ENCODE data around the gene MPP1.

MPP1 gene

DNA sequence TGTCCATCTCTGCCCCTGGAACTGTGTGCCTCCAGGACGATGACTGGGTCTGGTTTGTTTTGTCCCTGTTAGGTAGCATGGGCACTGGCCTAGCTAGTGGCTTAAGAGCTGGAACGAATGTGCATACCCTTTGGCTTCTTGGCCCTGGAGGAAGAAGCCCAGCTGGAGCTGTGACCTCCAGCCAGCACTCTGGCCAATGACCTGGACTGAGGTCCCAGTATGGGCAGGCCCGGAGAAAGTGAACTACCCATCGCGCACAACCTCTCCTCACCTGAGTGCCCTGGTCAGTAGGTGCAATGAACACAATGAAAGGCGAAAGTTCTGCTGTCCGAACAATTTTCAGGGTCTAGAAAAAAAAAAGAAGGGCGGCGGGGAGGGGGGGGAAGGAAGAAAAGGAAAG is 24.3 kb downstream of the MPP1 start:
- Histone ChIP-seq H3K4me3 (ENCODE audit: low read length in 2 of 2) (no peak overlapping the region), H3K27me3 (ENCODE audit: control insufficient read depth in 3 of 3, insufficient read depth in 3 of 3, low read depth in 1 of 3, low read length in 3 of 3) (peaks cover 0 to 38% (median 0%) of the 10 kb centered on the region in 3 experiments), H3K9ac (ENCODE audit: low read depth, low read length, poor library complexity) (no peak overlapping the region), H3K14ac (ENCODE audit: low read length) (no peak overlapping the region), H2AK5ac (ENCODE audit: low read depth, low read length) (no peak overlapping the region), H3K4ac (ENCODE audit: low read length) (no peak overlapping the region), H3K18ac (ENCODE audit: low read length) (no peak overlapping the region), H3K36me3 (replicated peaks in 1 of 2; ENCODE audit: control insufficient read depth in 2 of 2, insufficient read depth in 2 of 2, low read length in 2 of 2) (peaks cover 9 to 19% of the 10 kb centered on the region in 2 donors), H3K4me1 (ENCODE audit: control insufficient read depth in 2 of 2, insufficient read depth in 1 of 2, low read depth in 1 of 2, low read length in 2 of 2) (no peaks in the 10 kb centered on the region), H2BK12ac (ENCODE audit: low read length) (no peak overlapping the region), H3K27ac (replicated peaks; ENCODE audit: low read length) (no peak overlapping the region), H2BK120ac (ENCODE audit: low read depth, low read length) (no peak overlapping the region), H3K79me1 (ENCODE audit: low read depth, low read length) (no peaks in the 10 kb centered on the region), H2BK15ac (ENCODE audit: low read length) (no peak overlapping the region), H3K23ac (ENCODE audit: low read depth, low read length, poor library complexity) (no peak overlapping the region), H2BK5ac (ENCODE audit: low read length) (no peak overlapping the region), H3K4me2 (ENCODE audit: insufficient read depth, low read length, poor library complexity, severe bottlenecking) (no peak overlapping the region), H3K9me3 (replicated peaks in 1 of 2; ENCODE audit: control insufficient read depth in 2 of 2, insufficient read depth in 1 of 2, low read depth in 1 of 2, low read length in 2 of 2) (no peaks in the 10 kb centered on the region), H4K8ac (ENCODE audit: low read depth, low read length) (no peak overlapping the region), H4K91ac (ENCODE audit: low read depth, low read length, poor library complexity) (no peak overlapping the region), H2AFZ (ENCODE audit: low read length) (no peak overlapping the region)
- no CpG with 5 or more reads among the region's 9 CpGs for WGBS, 2 donors (ENCODE audit: extremely low coverage in 2 of 2, insufficient read length in 2 of 2, insufficient replicate concordance in 1 of 2)
- DNase-seq (ENCODE audit: low spot score): no peak

DNA sequence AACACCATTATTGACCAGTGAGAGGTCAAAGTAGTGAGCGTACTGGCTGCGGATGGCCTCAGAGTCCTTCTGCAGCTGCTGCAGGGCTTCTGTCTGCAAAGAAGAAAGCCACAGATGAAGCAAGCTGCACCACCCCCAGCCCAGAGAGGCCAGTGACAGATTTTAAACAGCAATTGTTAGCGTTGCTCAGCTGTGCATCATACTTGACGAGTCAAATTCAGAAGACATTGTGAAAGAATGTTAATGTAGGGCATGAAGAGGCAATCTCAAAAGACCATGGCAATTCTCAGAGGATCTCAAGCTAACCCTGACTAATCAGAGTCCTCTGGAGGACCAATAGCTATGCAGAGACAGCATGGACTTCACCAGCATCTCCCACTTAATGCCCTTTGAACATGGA is 26.0 kb downstream of the MPP1 start:
- Histone ChIP-seq H3K23ac (ENCODE audit: low read depth, low read length, poor library complexity) (no peak overlapping the region), H4K8ac (ENCODE audit: low read depth, low read length) (no peak overlapping the region), H3K4me2 (ENCODE audit: insufficient read depth, low read length, poor library complexity, severe bottlenecking) (no peak overlapping the region), H3K14ac (ENCODE audit: low read length) (no peak overlapping the region), H3K36me3 (replicated peaks in 1 of 2; ENCODE audit: control insufficient read depth in 2 of 2, insufficient read depth in 2 of 2, low read length in 2 of 2) (peaks cover 23 to 36% of the 10 kb centered on the region in 2 donors), H3K27ac (replicated peaks; ENCODE audit: low read length) (no peak overlapping the region), H2BK12ac (ENCODE audit: low read length) (no peak overlapping the region), H3K4ac (ENCODE audit: low read length) (no peak overlapping the region), H2BK5ac (ENCODE audit: low read length) (no peak overlapping the region), H2AFZ (ENCODE audit: low read length) (no peak overlapping the region), H3K4me1 (ENCODE audit: control insufficient read depth in 2 of 2, insufficient read depth in 1 of 2, low read depth in 1 of 2, low read length in 2 of 2) (no peaks in the 10 kb centered on the region), H2BK120ac (ENCODE audit: low read depth, low read length) (no peak overlapping the region), H2AK5ac (ENCODE audit: low read depth, low read length) (no peak overlapping the region), H3K18ac (ENCODE audit: low read length) (no peak overlapping the region), H3K9me3 (replicated peaks in 1 of 2; ENCODE audit: control insufficient read depth in 2 of 2, insufficient read depth in 1 of 2, low read depth in 1 of 2, low read length in 2 of 2) (no peaks in the 10 kb centered on the region), H3K27me3 (ENCODE audit: control insufficient read depth in 3 of 3, insufficient read depth in 3 of 3, low read depth in 1 of 3, low read length in 3 of 3) (peaks cover 0 to 25% (median 0%) of the 10 kb centered on the region in 3 experiments), H3K9ac (ENCODE audit: low read depth, low read length, poor library complexity) (no peak overlapping the region), H3K4me3 (ENCODE audit: low read length in 2 of 2) (no peak overlapping the region), H2BK15ac (ENCODE audit: low read length) (no peak overlapping the region), H4K91ac (ENCODE audit: low read depth, low read length, poor library complexity) (no peak overlapping the region), H3K79me1 (ENCODE audit: low read depth, low read length) (peaks cover 1% of the 10 kb centered on the region)
- WGBS, 2 donors (ENCODE audit: extremely low coverage in 2 of 2, insufficient read length in 2 of 2, insufficient replicate concordance in 1 of 2): no CpG with 5 or more reads among the region's 4 CpGs
- no peak for DNase-seq (ENCODE audit: low spot score)

- DNase-seq (ENCODE audit: low spot score): no peak
- no CpG with 5 or more reads among the region's 2 CpGs for WGBS, 2 donors (ENCODE audit: extremely low coverage in 2 of 2, insufficient read length in 2 of 2, insufficient replicate concordance in 1 of 2)
Measured at GRCh38 chrX:154776753-154777152, 28.5 kb downstream of the MPP1 start.

DNA sequence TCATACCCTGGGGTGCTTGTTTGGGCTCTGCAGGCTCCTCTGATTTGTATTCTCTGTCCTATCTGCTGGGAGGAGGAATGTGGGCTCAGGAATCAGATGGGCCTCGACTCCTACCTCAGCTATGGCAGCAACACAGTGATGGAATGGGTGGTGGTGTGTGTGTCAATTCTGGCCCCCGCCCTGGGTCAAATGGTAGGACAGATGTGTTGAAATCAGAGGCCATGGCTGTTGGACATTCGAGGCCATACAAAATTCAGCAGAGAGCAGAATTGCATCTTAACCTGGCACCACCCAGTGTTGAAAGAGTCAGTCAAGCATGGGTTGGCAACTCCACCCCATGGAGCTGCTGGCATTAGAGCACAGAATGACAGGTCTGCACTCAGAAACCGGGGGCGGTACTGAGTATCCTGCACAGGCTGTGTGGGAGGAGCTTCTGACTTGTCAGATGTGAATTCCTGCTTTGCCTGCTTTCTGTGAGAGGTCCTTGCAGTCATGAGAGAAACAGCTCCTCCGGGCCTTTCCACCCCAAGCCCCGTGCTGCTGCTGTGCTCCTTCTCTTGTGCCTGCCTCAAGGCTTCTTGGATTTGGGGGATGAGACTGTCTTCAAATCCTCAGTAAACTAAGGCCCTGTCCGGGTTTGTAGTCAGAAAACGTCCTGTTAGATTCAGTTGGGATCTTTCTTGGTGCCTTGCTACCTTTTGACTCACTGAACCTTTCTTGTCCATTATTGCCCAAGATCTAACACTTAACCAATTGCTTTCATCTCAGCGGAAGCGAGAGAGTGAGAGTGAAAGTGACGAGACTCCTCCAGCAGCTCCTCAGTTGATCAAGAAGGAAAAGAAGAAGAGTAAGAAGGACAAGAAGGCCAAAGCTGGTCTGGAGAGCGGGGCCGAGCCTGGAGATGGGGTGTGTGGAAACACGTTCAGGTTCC is 29.6 kb downstream of the MPP1 start:
- no peak overlapping the region for H4K8ac ChIP-seq (ENCODE audit: low read depth, low read length)
- peaks cover 1% of the 10 kb centered on the region for H3K79me1 ChIP-seq (ENCODE audit: low read depth, low read length)
- no peak overlapping the region for H4K91ac ChIP-seq (ENCODE audit: low read depth, low read length, poor library complexity)
- WGBS, 2 donors (ENCODE audit: extremely low coverage in 2 of 2, insufficient read length in 2 of 2, insufficient replicate concordance in 1 of 2): no CpG with 5 or more reads among the region's 15 CpGs
- no peak overlapping the region for H2BK12ac ChIP-seq (ENCODE audit: low read length)
- DNase-seq (ENCODE audit: low spot score): no peak
- H3K14ac ChIP-seq (ENCODE audit: low read length): no peak overlapping the region
- peaks cover 0 to 2% (median 0%) of the 10 kb centered on the region in 3 experiments for H3K27me3 ChIP-seq (ENCODE audit: control insufficient read depth in 3 of 3, insufficient read depth in 3 of 3, low read depth in 1 of 3, low read length in 3 of 3)
- no peak overlapping the region for H3K27ac ChIP-seq (replicated peaks; ENCODE audit: low read length)
- no peak overlapping the region for H3K4me3 ChIP-seq (ENCODE audit: low read length in 2 of 2)
- H2AFZ ChIP-seq (ENCODE audit: low read length): no peak overlapping the region
- H3K23ac ChIP-seq (ENCODE audit: low read depth, low read length, poor library complexity): no peak overlapping the region
- no peak overlapping the region for H2AK5ac ChIP-seq (ENCODE audit: low read depth, low read length)
- H3K9me3 ChIP-seq (replicated peaks in 1 of 2; ENCODE audit: control insufficient read depth in 2 of 2, insufficient read depth in 1 of 2, low read depth in 1 of 2, low read length in 2 of 2): peaks cover 0 to 5% of the 10 kb centered on the region in 2 donors
- no peaks in the 10 kb centered on the region for H3K4me1 ChIP-seq (ENCODE audit: control insufficient read depth in 2 of 2, insufficient read depth in 1 of 2, low read depth in 1 of 2, low read length in 2 of 2)
- H3K36me3 ChIP-seq (replicated peaks in 1 of 2; ENCODE audit: control insufficient read depth in 2 of 2, insufficient read depth in 2 of 2, low read length in 2 of 2): peaks cover 27 to 65% of the 10 kb centered on the region in 2 donors
- H2BK5ac ChIP-seq (ENCODE audit: low read length): no peak overlapping the region
- no peak overlapping the region for H3K9ac ChIP-seq (ENCODE audit: low read depth, low read length, poor library complexity)
- H2BK15ac ChIP-seq (ENCODE audit: low read length): no peak overlapping the region
- no peak overlapping the region for H3K4me2 ChIP-seq (ENCODE audit: insufficient read depth, low read length, poor library complexity, severe bottlenecking)
- H3K18ac ChIP-seq (ENCODE audit: low read length): no peak overlapping the region
- no peak overlapping the region for H2BK120ac ChIP-seq (ENCODE audit: low read depth, low read length)
- H3K4ac ChIP-seq (ENCODE audit: low read length): no peak overlapping the region

More at GRCh38 chrX:154776753-154777152, 28.5 kb downstream of the MPP1 start:
- H3K4me1 ChIP-seq (ENCODE audit: control insufficient read depth in 2 of 2, insufficient read depth in 1 of 2, low read depth in 1 of 2, low read length in 2 of 2): no peaks in the 10 kb centered on the region
- no peak overlapping the region for H2AFZ ChIP-seq (ENCODE audit: low read length)
- H3K9me3 ChIP-seq (replicated peaks in 1 of 2; ENCODE audit: control insufficient read depth in 2 of 2, insufficient read depth in 1 of 2, low read depth in 1 of 2, low read length in 2 of 2): peaks cover 0 to 5% of the 10 kb centered on the region in 2 donors
- H4K8ac ChIP-seq (ENCODE audit: low read depth, low read length): no peak overlapping the region
- no peak overlapping the region for H2BK12ac ChIP-seq (ENCODE audit: low read length)
- H3K27ac ChIP-seq (replicated peaks; ENCODE audit: low read length): no peak overlapping the region
- no peak overlapping the region for H4K91ac ChIP-seq (ENCODE audit: low read depth, low read length, poor library complexity)
- peaks cover 0 to 6% (median 0%) of the 10 kb centered on the region in 3 experiments for H3K27me3 ChIP-seq (ENCODE audit: control insufficient read depth in 3 of 3, insufficient read depth in 3 of 3, low read depth in 1 of 3, low read length in 3 of 3)
- H2BK120ac ChIP-seq (ENCODE audit: low read depth, low read length): no peak overlapping the region
- H3K23ac ChIP-seq (ENCODE audit: low read depth, low read length, poor library complexity): no peak overlapping the region
- H2BK5ac ChIP-seq (ENCODE audit: low read length): no peak overlapping the region
- no peak overlapping the region for H3K4ac ChIP-seq (ENCODE audit: low read length)
- H3K14ac ChIP-seq (ENCODE audit: low read length): no peak overlapping the region
- H2BK15ac ChIP-seq (ENCODE audit: low read length): no peak overlapping the region
- H2AK5ac ChIP-seq (ENCODE audit: low read depth, low read length): no peak overlapping the region
- peaks cover 1% of the 10 kb centered on the region for H3K79me1 ChIP-seq (ENCODE audit: low read depth, low read length)
- no peak overlapping the region for H3K18ac ChIP-seq (ENCODE audit: low read length)
- no peak overlapping the region for H3K4me3 ChIP-seq (ENCODE audit: low read length in 2 of 2)
- peaks cover 27 to 55% of the 10 kb centered on the region in 2 donors for H3K36me3 ChIP-seq (replicated peaks in 1 of 2; ENCODE audit: control insufficient read depth in 2 of 2, insufficient read depth in 2 of 2, low read length in 2 of 2)
- no peak overlapping the region for H3K4me2 ChIP-seq (ENCODE audit: insufficient read depth, low read length, poor library complexity, severe bottlenecking)
- H3K9ac ChIP-seq (ENCODE audit: low read depth, low read length, poor library complexity): no peak overlapping the region

All from neuronal stem cell (in vitro differentiated cells).